Right atrium auricular region (tissue), 2 donors: ENCODE results near the gene PPP1R1A. TPM values are rescaled to one million over a fixed set of nuclear protein-coding genes. Genes with fewer than 3 reads are reported as not detected.

Source experiments
- DNase-seq: peaks from one replicate; pipeline ENCODE4 v3.0.0-alpha.2; 2019; ENCODE audit warnings: low spot score
- H3K27ac ChIP-seq, 2 donors: fragments of 200-600 bp; sonication (generic); 1 replicate in 1 of 2; 2 replicates in 1 of 2; pipeline ENCODE4 v1.5.1; 2016 to 2019
- H3K27me3 ChIP-seq, 2 donors: fragments of 200-600 bp; sonication (generic); one replicate each; pipeline versions ENCODE4 v1.5.1 to v1.6.0; 2017 to 2019
- H3K36me3 ChIP-seq: fragments of 200-600 bp; sonication (generic); one replicate; pipeline ENCODE4 v1.5.1; 2016
- H3K4me1 ChIP-seq, 2 donors: fragments of 200-600 bp; sonication (generic); one replicate each; pipeline versions ENCODE4 v1.5.1 to v1.6.0; 2017 to 2019
- H3K4me3 ChIP-seq, 2 donors: fragments of 200-600 bp; sonication (generic); 1 replicate in 1 of 2; 2 replicates in 1 of 2; pipeline ENCODE4 v1.5.1; 2017 to 2019; ENCODE audit warnings: mild to moderate bottlenecking in 1 of 2, moderate library complexity in 1 of 2
- H3K9me3 ChIP-seq, 2 donors: fragments of 200-600 bp; sonication (generic); one replicate each; pipeline ENCODE4 v1.5.1; 2019
- total RNA-seq, 2 donors: library from RNA; depleted of rRNA; stranded (reverse); fragments of >200 nt; gene quantifications; one replicate each; pipeline ENCODE4 v1.1.0, GENCODE V29; 2016
- TF ChIP-seq, protein P1 (sequence below), 2 donors: fragments of 200-600 bp; sonication (generic); IDR thresholded peaks; one replicate each; pipeline ENCODE4 v1.5.1; 2019; ENCODE audit warnings: antibody characterized with exemption in 2 of 2

Gene PPP1R1A
- total RNA-seq, 2 donors from 2014 or later = 104 to 111 TPM

DNA sequence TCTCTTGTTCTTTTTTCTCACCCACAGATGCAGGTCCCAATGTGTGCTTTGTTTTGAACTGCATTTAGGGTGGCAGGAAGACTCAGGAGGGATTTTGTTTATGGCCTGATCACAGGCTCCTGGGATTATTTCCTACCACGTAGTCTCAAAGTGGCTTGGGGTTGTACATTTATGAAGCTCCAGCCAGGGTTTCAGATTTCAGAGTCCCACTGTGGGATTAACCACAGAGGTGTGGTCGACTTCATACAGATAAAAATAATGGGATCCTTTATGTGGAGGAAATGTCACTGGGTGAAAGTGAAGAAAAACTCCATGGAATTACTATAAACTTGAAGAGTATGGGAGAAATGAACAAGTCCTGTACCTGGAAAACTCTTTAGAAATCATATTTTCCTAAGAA lies 14.2 kb upstream of the PPP1R1A start:
- no peak for DNase-seq
- TF ChIP-seq, protein P1, sequence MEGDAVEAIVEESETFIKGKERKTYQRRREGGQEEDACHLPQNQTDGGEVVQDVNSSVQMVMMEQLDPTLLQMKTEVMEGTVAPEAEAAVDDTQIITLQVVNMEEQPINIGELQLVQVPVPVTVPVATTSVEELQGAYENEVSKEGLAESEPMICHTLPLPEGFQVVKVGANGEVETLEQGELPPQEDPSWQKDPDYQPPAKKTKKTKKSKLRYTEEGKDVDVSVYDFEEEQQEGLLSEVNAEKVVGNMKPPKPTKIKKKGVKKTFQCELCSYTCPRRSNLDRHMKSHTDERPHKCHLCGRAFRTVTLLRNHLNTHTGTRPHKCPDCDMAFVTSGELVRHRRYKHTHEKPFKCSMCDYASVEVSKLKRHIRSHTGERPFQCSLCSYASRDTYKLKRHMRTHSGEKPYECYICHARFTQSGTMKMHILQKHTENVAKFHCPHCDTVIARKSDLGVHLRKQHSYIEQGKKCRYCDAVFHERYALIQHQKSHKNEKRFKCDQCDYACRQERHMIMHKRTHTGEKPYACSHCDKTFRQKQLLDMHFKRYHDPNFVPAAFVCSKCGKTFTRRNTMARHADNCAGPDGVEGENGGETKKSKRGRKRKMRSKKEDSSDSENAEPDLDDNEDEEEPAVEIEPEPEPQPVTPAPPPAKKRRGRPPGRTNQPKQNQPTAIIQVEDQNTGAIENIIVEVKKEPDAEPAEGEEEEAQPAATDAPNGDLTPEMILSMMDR (IDR thresholded peaks at IDR 0.05) = no peak
- no peaks in the 10 kb centered on the region for H3K4me1 ChIP-seq
- no peak overlapping the region for H3K27ac ChIP-seq
- no peaks in the 10 kb centered on the region for H3K36me3 ChIP-seq
- H3K27me3 ChIP-seq = no peaks in the 10 kb centered on the region
- no peak overlapping the region for H3K4me3 ChIP-seq
- H3K9me3 ChIP-seq = no peaks in the 10 kb centered on the region

DNA sequence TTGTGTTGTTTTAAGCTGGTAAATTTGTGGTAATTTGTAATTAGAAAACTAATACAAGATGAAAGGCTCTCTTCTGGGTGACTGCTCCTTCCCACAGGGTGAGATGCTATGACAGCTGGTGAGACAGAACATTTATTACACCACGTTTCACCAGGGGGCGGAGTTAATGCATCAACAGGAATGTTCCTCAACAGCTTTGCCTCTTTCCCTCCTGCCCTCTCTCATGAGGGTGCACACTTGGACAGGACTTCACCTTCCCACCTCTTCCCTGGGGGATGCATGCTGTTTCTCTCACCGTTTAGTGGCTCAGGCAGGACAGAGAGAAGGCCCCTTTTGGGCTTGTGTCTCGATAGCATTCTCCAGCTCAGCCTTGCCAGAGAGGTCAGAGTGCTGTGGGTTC lies 13.4 kb upstream of the PPP1R1A start:
- Histone ChIP-seq H3K27ac (no peak overlapping the region), H3K4me3 (no peak overlapping the region), H3K4me1 (no peaks in the 10 kb centered on the region), H3K36me3 (no peaks in the 10 kb centered on the region), H3K27me3 (no peaks in the 10 kb centered on the region), H3K9me3 (no peaks in the 10 kb centered on the region)
- TF ChIP-seq, protein P1 (IDR thresholded peaks at IDR 0.05) = no peak
- no peak for DNase-seq

DNA sequence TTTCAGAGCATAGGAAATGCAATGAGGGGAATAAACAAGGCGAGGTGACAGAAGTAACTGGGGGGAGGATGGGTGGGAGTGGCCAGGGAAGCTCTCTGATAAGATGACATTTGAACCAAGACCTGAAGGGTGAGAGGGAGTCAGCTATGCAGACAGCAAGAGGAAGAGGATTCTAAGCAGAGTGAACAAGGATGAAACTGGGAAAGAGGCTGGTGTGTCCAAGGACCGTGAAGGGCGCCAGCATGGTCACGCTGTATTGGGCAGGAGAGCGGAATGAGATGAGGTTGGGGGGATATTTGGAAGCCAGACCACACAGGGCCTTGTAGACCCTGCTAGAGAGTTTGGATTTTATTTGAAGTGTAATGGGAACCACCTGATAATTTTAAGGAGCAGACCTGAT lies 10.5 kb upstream of the PPP1R1A start:
- TF ChIP-seq, protein P1 (IDR thresholded peaks at IDR 0.05) = no peak
- H3K36me3 ChIP-seq = no peaks in the 10 kb centered on the region
- H3K27ac ChIP-seq = no peak overlapping the region
- DNase-seq = no peak
- no peaks in the 10 kb centered on the region for H3K27me3 ChIP-seq
- no peaks in the 10 kb centered on the region for H3K9me3 ChIP-seq
- H3K4me1 ChIP-seq = no peaks in the 10 kb centered on the region
- H3K4me3 ChIP-seq = no peak overlapping the region

DNA sequence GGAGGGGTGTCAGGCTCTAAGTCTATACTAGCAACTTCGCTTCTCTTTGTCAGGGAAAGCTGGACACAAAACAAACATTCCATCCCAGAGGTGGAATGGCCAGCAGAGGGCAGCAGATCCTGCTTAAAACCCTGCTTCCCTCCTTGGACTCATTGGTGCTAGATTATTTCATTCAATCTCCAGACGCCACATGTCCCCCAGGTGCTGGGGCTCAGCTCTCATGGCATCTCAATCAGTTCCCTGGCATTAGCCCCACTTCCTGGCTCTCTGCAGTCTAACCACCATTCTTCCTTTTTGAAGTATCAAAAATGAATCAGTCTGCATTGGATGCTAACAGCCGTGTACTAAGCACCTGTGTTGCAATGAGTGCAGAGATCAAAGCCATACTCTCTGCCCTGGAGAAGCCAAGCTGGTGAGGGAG lies 8.1 kb upstream of the PPP1R1A start:
- Histone ChIP-seq H3K4me1 (no peaks in the 10 kb centered on the region), H3K36me3 (no peaks in the 10 kb centered on the region), H3K9me3 (no peaks in the 10 kb centered on the region), H3K27me3 (no peaks in the 10 kb centered on the region), H3K27ac (no peak overlapping the region), H3K4me3 (no peak overlapping the region)
- TF ChIP-seq, protein P1 (IDR thresholded peaks at IDR 0.05) = peak; percentile 75 to 84
- DNase-seq = peak; percentile 61

DNA sequence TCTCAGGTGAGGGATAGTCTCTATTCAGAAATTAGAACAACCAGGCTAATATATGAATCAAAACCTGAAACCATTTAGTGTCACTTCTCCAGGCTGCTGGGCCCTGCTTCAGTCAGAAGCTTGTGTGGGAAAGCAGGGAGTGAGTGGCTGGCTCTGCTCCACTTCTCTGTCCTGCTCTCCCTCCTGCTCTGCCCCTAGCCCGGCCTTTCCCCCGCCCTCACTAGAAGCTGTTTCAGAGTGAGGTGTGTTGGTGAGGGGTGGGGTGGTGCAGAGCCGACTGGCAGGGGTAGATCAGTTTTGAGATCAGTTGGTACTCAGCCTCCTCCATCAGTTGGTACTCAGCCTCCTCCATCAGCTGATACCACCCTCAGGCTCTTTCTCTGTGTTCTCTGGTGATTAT lies 7.0 kb upstream of the PPP1R1A start:
- TF ChIP-seq, protein P1 (IDR thresholded peaks at IDR 0.05) = no peak

DNA sequence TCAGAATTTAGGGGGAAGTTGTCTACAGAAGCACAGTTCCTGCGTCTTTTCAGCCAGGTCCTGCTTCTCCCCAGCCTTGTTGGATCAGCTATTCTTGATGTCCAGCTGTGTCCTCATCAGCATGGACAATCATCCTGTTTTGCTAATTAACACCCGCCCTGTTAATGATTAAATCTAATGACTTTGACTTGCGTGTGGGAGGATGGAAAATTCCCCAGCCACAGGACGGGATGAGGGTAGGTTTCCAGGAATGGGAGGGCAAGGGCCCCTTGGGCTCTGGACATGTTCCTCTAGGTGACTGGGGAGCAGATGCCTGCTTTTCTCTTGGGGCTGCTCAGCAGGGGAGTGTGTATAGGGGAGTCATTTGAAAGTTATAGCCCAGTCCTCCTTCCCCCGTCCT lies 5.3 kb upstream of the PPP1R1A start:
- H3K4me1 ChIP-seq = peaks cover 0 to 23% of the 10 kb centered on the region in 2 donors
- H3K4me3 ChIP-seq = no peak overlapping the region
- no peaks in the 10 kb centered on the region for H3K36me3 ChIP-seq
- no peak overlapping the region for H3K27ac ChIP-seq
- no peaks in the 10 kb centered on the region for H3K27me3 ChIP-seq
- no peak for DNase-seq
- no peaks in the 10 kb centered on the region for H3K9me3 ChIP-seq
- TF ChIP-seq, protein P1 (IDR thresholded peaks at IDR 0.05) = no peak

More for the DNA sequence above, 7.0 kb upstream of the PPP1R1A start:
- Histone ChIP-seq H3K36me3 (no peaks in the 10 kb centered on the region), H3K9me3 (no peaks in the 10 kb centered on the region), H3K27me3 (no peaks in the 10 kb centered on the region), H3K27ac (no peak overlapping the region), H3K4me3 (no peak overlapping the region), H3K4me1 (peaks cover 0 to 9% of the 10 kb centered on the region in 2 donors)
- DNase-seq = no peak
